Raji (cell line): ENCODE data around the gene MAN1B1.

Experiments
- POLR2A ChIP-seq: IDR thresholded peaks from 2 replicates; pipeline ENCODE4 v1.6.1; 2011; ENCODE audit warnings: low read depth, low read length, control low read depth; ENCODE audit not compliant: insufficient read depth

The MAN1B1 gene

DNA sequence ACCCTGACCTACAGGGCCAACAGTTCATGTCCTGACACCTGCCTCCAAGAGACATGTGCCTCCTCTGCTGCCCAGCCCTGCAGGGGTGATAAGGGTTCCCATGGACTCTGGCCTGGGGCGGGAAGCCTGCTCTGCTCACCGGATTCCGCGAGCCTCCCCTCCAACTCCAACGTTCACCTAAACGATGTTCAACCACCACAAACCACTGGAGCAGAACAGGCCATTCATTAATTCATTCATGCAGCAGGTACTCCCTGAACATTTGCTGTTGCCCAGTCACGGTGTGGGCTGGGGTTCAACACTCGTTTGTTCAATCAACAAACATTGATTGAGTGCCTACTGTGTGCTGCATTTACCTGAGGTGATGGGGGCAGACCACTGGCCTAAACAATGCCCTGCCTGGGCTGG is 12.8 kb upstream of the MAN1B1 start:
- no peak for TF ChIP-seq POLR2A

DNA sequence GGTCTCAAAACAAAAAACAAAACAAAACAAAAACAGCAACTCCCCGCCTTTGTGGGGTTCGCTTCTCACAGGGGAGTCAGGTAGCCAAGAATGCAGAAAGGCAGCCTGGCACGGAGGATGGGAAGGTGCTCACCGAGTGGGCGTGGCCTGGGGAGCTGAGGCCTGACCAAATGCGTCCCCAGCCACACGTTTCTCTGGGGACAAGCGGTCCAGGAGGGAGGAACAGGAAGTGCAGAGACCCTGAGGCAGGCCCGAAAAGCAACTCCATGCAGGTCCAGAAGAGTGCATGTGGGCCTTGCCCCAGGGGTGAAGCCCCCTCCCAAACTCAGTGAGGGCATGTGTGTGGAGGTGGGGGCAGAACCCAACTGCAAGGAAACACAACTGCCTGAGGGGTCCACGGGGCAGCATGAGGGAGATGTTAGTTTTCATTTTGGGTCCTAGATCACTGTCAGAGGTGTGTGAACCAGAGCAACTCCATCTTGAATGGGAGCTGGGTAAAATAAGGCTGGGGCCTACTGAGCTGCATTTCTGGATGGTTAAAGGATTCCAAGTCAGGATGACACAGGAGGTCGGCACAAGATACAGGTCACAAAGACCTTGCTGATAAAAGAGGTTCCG is 12.0 kb upstream of the MAN1B1 start:
- TF ChIP-seq POLR2A: no peak

DNA sequence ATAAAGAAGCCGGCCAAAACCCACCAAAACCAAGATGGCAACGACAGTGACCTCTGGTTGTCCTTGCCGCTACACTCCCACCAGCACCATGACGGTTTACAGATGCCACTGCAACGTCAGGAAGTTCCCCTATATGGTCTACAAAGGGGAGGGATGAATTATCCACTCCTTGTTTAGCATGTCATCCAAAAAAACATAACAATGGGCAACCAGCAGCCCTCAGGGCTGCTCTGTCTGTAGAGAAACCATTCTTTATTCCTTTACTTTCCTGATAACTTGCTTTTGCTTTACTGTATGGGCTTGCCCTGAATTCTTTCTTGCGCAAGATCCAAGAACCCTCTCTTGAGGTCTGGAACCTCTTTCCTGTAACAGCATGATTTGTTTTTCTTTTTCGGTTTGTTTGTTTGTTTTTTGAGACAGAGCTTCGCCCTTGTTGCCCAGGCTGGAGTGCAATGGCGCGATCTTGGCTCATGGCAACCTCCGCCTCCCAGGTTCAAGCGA is 11.5 kb upstream of the MAN1B1 start:
- TF ChIP-seq POLR2A: no peak

DNA sequence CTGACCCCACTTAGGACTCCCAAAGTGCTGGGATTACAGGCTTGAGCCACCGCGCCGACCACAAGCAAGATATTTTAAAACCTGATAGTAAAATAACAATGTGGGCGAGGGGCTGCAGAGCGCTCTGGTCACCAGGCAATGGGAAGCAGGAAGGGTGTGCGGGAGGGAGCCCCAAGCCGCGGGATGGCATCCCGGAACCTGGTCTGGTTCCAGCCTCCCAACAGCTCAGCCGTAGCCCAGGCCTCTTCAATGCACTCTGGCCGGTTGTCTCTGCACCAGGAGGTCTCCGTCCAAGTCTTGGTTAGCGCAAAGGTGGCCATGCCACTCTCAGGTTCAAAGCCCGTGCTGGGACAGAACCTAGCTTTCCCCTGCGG is 10.2 kb upstream of the MAN1B1 start:
- no peak for TF ChIP-seq POLR2A

DNA sequence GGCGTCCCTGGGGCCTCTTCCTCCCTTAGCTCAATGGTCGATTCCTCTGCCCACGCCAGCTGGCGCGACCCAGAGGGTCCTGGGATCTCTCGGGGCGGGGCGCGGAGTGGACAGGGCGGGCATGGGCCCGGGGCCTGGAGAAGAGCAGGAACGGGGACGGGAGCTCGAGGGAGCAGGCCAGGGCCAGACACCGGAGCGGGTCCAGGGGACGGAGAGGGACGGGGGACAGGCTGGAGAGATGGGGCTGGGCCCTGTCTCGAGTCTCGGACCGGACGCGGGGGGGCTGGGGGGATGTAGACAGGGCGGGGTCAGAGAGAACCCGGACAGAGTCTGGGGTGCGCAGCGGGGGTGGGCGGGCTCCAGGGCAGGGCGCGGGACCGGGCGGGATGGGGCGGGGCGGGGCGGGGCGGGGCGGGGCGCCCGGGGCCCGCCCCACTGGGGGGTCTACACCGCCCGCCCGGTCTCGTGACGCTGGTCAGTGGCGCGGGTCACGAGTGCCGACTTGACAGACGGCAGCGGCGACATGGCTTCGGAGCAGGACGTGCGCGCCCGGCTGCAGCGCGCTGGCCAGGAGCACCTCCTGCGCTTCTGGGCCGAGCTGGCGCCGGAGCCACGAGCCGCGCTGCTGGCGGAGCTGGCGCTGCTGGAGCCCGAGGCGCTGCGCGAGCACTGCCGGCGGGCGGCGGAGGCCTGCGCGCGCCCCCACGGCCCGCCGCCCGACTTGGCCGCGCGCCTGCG is 9.6 kb upstream of the MAN1B1 start, which contains the start of gene UAP1L1:
TSS of gene UAP1L1 (plus strand) at position 508 of the 738 bp plus-strand sequence. CDS start at position 524, 16 bp downstream.
- TF ChIP-seq POLR2A: peak; percentile 75

DNA sequence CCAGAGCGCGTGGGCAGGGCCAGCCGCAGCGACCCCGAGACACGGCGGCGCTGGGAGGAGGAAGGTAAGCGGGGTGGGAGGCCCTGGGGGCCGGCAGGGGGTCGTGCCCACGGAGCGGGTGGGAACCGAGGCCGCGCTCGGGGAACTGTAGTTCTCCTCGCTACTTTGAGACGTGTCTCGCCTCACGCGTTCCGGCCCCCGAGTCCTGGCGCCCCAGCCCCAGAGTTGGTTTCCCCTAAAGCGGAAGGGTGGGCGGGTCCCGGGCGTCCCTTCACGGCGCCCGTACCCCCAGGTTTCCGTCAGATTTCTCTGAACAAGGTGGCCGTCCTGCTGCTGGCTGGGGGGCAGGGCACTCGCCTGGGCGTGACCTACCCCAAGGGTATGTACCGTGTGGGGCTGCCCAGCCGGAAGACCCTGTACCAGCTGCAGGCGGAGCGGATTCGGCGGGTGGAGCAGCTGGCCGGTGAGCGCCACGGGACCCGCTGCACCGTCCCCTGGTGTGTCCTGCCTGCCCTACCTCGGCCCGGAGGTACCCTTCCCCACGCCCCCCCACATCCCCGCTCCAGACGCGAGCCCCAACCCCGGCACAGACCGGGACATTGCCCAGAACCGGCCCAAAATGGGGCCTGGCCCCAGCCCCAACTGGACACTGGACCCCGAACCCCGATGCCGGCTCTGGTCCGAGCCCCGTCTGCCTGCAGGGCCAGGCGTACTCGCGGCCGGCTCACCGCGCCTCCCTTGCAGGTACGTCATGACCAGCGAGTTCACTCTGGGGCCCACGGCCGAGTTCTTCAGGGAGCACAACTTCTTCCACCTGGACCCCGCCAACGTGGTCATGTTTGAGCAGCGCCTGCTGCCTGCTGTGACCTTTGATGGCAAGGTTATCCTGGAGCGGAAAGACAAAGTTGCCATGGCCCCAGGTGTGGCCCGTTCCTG is 8.8 kb upstream of the MAN1B1 start:
- no peak for TF ChIP-seq POLR2A

DNA sequence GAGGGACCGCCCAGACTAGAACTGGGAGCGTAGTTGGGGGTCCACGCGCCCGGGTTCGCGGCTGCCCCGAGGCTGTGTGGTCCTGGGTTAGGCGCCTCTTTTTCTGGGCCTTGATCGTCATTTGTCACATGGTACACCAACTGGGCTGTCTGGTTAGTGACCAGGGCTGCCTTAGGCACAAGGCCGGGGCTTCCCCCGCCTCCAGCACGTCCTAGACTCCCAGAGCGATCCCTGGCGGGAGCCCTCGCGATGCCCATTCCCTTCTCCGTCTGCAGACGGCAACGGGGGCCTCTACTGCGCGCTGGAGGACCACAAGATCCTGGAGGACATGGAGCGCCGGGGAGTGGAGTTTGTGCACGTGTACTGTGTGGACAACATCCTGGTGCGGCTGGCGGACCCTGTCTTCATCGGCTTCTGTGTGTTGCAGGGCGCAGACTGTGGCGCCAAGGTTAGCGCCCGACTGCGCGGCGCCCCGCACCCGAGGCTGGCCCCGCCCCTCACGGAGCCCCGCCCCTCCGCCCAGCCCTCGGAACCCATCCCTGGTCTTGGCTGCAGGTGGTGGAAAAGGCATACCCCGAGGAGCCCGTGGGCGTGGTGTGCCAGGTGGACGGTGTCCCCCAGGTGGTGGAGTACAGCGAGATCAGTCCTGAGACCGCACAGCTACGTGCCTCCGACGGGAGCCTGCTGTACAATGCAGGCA is 7.9 kb upstream of the MAN1B1 start:
- TF ChIP-seq POLR2A: no peak

DNA sequence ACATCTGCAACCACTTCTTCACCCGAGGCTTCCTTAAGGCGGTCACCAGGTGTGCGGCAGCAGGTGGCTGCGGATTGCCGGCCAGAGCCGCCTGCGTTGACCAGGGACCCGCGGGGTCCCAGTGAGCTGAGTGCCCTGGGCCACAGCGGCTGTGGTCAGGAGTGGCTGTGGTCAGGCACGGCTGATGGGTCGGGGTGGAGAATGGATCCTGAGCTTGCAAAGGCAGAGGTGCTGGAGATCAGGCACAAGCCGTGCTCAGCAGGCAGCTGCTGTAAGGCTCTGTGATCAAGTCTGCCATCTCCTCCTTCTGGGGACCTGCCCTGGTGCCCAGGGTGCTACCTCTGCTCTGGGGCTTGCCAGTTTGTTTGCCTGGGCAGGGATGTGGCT is 7.4 kb upstream of the MAN1B1 start:
- no peak for TF ChIP-seq POLR2A

DNA sequence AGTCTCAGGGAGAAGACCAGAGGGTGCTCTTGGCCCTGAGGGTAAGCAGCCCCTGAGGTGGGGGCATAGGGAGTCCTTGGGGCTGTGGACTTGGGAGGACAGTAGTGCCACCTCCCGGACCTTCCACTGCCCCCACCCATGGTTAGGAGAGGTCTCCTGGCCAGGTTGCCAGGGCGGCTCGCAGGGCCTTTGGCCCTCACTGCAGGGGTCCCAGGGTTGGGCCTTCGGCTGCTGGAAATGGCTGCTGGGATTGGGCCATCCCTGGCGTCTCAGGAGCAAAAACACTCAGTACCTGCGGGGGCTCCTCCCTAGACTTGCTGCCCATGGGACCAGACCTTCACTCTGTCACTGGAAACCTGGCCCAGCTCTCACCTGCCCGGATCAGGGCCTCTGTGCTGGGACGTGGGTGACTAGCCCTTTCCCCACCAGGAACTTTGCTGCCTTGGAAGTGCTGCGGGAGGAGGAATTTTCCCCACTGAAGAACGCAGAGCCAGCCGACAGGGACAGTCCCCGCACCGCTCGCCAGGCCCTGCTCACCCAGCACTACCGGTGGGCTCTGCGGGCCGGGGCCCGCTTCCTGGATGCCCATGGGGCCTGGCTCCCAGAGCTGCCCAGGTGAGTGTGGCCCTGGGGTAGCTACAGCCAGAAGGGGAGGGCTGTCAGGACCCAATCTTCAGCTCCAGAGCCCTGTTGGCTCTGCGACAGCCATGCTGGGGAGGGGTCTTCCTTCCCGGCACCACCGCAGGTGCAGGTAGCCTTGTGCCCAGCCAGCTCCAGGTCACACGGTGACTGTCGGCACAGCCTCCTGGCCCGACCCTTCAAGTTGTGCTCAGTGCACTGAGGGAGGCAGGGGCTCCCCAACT is 6.3 kb upstream of the MAN1B1 start:
- no peak for TF ChIP-seq POLR2A

DNA sequence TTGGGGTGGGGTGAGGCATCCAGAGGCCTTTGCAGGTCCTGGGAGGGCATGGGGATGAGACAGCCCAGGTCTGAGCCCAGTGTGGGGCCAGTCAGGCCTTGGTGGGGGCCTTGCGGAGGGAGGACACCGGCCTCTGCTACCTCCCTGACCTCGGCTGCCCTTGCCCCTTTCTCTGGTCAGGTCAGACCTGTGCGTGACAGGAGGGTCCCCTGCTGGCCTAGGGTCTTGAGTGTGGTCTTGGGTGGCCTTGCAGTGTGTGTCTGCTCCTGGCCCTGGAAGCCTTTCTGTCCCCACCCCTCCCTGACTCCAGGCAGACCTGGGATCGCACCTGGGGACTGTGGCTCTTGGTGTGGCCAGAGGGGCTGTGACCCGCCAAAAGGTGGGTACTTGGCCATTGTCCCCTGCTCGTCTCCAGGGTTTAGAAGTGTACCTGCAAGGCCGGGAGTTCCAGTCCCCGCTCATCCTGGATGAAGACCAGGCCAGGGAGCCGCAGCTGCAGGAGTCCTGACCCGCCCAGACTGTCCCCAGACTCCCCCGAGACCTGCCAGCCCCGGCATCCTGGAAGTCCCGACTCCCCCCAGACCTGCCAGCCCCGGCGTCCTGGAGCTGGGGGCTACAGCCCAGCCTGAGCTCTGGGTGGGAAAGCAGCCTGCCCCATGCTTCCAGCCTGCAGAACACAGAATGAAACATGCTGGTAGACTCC is 4.4 kb upstream of the MAN1B1 start:
- no peak for TF ChIP-seq POLR2A

DNA sequence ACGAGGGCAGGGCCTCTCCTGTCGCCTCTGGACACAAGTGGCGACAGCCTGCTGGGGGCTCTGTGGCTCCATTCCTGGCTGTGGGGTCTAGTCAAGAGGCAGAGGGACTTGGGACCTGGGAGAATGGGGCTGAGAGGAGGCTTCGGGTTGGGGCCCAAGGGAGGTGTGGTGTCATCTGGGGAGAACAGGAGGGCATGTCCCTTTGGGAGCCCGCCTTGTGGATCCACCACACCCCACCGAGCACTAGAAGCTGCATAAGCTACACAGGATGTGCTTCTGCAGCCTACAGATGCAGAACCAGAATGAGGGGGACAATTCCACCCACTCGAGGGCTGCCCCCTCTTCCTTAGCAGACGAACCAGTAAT is 3.9 kb upstream of the MAN1B1 start:
- TF ChIP-seq POLR2A: no peak

DNA sequence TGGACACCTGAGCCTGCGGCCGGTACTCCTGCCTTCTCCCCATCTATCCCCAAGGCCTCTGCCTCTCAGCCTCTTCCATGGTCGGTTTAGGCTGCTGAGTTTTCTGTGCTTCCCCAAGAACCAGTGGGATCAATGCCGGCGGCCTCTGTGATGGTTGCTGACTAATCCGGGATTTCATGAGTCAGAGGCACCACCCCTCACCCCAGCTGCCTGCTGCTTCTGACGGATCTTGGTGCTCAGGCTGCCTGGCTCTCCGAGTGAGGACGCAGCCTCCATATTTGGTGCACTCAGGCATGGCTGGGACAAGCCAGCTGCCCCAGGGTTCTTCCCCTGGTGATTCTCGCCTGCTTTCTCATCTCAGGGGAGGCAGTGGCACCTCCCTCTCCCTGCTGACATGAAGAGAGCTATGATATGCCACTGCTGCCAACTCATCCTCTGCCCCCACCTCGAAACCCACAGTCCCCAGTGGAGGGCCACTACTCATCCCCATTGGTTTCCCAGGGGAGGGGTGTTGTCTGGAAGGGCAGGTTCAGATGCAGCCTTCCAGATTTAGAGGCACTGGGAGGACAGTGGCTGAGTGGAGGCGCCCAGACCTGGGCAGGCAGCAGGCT is 3.3 kb upstream of the MAN1B1 start:
- TF ChIP-seq POLR2A: no peak

DNA sequence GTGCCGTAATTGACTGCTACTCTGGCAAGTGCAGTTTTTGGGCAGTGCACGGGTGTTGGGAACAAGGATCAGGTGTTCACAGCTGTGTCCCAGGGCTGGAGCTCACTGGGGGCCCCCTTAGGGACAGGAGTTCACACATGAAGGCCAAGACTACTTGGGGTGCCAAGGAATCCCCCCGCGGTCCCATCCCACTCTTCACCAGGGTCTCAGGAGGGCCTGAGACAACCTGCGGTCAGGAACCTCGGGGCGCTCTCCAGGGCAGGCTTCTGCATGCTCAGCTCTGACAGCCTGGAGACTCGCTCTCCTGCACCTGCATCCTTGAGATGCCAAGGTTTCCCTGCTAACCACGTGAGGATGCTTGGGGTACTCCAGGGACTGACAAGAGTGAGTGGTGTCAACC is 2.3 kb upstream of the MAN1B1 start:
- TF ChIP-seq POLR2A: 0 out of 2 replicates have a peak, but pooled peaks have one; percentile 29

DNA sequence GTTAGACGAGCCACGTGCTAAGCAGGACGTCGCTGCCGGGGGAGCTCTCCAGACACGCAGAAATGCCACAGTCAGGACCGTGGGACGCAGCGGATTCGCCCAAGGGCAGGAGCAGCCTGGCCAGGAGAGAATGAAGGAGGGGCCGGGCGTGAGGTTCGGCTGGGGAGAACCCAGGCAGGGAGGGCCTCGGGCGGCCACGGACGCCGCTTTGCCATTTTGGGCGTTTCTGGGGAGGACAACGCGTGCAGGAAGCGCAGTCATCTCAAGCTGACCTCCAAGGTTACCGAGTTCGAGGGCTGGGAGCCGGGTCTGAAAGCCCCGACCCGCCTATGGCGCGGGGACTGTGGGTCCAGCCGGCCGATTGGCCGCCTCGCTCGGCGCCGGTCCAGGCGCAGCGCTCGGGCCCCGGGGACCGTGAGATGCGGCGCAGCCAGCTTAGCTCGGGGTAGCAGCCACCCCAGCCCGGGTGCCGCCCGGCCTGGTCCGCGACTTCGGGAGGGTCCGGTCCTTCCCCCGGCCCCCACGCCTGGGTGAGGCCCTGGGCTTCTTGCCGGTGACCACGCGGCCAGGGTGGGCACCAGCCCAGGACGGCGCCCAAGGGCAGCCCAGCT is 760 bp upstream of the MAN1B1 start:
- TF ChIP-seq POLR2A: peak; percentile 46
